Coronary artery (tissue), 2 donors: ENCODE measurements around the gene OR2T29.
"Not testable (repeated sequence)": the region's sequence is repeated elsewhere in the genome, so short reads cannot be mapped to it uniquely, and the experiment has no call there.

ENCODE experiments used
- DNase-seq: peaks from one replicate; pipeline ENCODE4 v3.0.0-alpha.2; 2017; ENCODE audit warnings: low spot score
- H3K27ac ChIP-seq, 2 donors: fragments of 200-600 bp; sonication (generic); one replicate each; pipeline ENCODE4 v1.5.1; 2016 to 2019
- H3K4me3 ChIP-seq: fragments of 200-600 bp; sonication (generic); 2 replicates; pipeline ENCODE4 v1.5.1; 2016; ENCODE audit warnings: mild to moderate bottlenecking, moderate library complexity
- CTCF ChIP-seq: fragments of 200-600 bp; sonication (generic); IDR thresholded peaks from one replicate; pipeline ENCODE4 v1.5.1; 2019; ENCODE audit warnings: antibody characterized with exemption

The OR2T29 gene

GRCh38 chr1:248562672-248563071 lies at the start of gene OR2T29:
Gene OR2T29, minus strand, starts transcription at chr1:248562772. Its CDS starts 3,281 bp downstream, at chr1:248559491.
- not testable (repeated sequence) for H3K27ac ChIP-seq, DNase-seq, H3K4me3 ChIP-seq

DNA sequence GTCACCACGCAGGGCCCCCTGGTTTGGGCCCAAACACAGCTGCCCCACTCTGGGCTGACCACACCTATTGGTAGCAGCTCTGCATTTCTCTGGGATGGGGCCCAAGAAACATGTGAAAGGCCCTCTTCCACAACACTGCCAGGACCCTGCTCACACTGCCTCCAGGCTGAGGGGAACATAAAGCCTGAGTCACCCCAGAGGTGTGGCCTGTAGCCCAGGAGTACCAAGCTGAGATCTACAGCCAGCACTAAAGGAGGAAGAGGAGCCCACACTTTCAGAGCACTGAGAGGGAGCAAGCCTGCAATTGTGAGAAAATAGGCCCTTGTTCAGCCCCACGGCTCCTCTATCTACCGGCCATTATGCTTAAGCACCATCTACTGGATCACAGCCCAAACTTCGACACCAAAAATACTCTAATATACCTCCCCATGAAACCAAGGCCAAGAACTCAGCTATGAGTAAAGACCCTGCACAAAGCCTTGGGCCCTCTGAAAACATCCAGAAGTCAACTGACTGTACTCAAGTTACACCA lies 49.4 kb upstream of the OR2T29 start:
- no peak overlapping the region for H3K4me3 ChIP-seq
- DNase-seq, result no peak
- TF ChIP-seq CTCF, result no peak
- H3K27ac ChIP-seq, result no peak overlapping the region

DNA sequence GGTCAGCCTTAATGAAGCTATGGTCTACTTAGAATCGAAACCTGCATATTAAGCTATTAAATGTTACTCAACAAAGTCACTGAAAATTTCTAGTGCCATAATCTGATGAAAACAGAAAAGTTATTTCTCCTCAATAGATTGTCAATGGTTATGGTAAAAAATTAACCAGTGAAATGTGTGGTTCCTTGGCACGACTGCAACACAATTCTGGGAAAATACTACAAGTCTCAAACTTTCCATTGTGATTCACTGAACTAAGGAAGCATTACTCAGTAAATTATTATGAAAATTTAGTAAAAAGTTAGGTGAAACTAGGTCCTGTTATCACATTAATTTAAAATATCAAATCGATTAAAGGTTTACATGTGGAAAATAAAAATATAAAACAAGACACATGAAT lies 47.7 kb upstream of the OR2T29 start:
- Histone ChIP-seq H3K27ac (no peak overlapping the region), H3K4me3 (no peak overlapping the region)
- no peak for DNase-seq
- no peak for TF ChIP-seq CTCF

- Histone ChIP-seq H3K4me3 (no peak overlapping the region), H3K27ac (no peak overlapping the region)
- no peak for TF ChIP-seq CTCF
- DNase-seq, result no peak
Measured at GRCh38 chr1:248599396-248599795, 36.8 kb upstream of the OR2T29 start.

DNA sequence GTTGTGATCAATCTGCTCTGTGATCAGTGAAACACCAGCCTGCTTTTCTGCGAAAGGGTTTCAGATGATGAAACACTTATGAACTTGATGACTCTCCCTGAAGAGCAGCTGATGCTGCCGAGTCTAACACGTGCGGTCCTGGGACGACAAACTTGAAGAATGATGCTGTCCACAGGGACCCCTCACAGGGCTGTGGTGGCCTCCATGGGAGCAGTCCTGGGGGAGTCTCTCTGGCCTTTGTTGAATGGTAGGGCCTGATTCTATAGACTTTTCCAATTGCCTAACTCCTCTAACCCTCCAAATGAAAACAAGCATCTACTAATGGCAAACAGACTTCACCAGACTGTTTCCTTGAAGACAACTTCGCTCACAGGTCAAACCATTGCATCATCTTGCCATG lies 35.0 kb upstream of the OR2T29 start, which contains the start of gene OR2T10:
Gene OR2T10, minus strand, starts transcription at position 112 of the 400 bp plus-strand sequence. CDS start 3,932 bp downstream, outside the sequence.
- H3K27ac ChIP-seq, result no peak within 1 kb of the TSS
- no peak within 1 kb of the TSS for H3K4me3 ChIP-seq
- DNase-seq, result no peak
- TF ChIP-seq CTCF, result no peak

- no peak for DNase-seq
- Histone ChIP-seq H3K4me3 (no peak overlapping the region), H3K27ac (no peak overlapping the region)
- no peak for TF ChIP-seq CTCF
Measured at GRCh38 chr1:248596615-248597014, 34.0 kb upstream of the OR2T29 start.

DNA sequence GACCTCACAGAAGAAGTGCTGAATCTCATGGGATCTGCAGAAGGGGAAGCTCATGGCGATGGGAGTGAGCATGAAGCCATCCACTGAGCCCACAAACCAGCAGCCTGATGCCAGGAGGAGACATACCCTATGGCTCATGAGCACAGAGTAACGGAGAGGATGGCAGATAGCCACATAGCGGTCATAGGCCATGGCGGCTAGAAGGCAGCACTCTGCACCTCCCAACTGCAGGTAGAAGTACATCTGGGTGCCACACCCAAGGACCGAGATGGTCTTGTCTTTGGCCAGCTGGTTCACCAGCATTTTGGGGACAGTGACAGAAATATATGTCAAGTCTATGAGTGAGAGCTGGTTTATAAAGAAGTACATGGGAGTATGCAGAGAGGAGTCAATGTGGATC lies 30.7 kb upstream of the OR2T29 start:
- TF ChIP-seq CTCF, result no peak
- Histone ChIP-seq H3K27ac (no peak overlapping the region), H3K4me3 (no peak overlapping the region)
- DNase-seq, result no peak
